Epithelial cell of umbilical artery (primary cell): ENCODE measurements around the gene ARHGAP22. TPM values are rescaled to one million over a fixed set of nuclear protein-coding genes. Genes with fewer than 3 reads are reported as not detected.

Experiments used
- total RNA-seq: library from RNA; depleted of rRNA; stranded (reverse); fragments of >200 nt; gene quantifications from 2 replicates; pipeline ENCODE4 v1.2.3, GENCODE V29; 2014

ARHGAP22 gene
- total RNA-seq, result 29.9 and 36.7 TPM in 2 replicates

GRCh38 chr10:48604991-48605508, at the start of gene ARHGAP22:
Gene ARHGAP22 (minus strand): TSS chr10:48605073. CDS start chr10:48604796, 277 bp downstream.

Other genes starting within 250 kb of the ARHGAP22 start
- 3.2 and 3.3 TPM in 2 replicates for gene WDFY4, start 79.8 kb upstream of the ARHGAP22 start, total RNA-seq